GM18508 (cell line): Measurements from ENCODE around the gene MADD.

Experiments used
- ATAC-seq: cut with Tn5 transposase; IDR thresholded peaks from one replicate; pipeline ENCODE4 v1.9.1; 2021; ENCODE audit warnings: moderate number of reproducible peaks; ENCODE audit not compliant: insufficient read depth, unreplicated experiment

The MADD gene

DNA sequence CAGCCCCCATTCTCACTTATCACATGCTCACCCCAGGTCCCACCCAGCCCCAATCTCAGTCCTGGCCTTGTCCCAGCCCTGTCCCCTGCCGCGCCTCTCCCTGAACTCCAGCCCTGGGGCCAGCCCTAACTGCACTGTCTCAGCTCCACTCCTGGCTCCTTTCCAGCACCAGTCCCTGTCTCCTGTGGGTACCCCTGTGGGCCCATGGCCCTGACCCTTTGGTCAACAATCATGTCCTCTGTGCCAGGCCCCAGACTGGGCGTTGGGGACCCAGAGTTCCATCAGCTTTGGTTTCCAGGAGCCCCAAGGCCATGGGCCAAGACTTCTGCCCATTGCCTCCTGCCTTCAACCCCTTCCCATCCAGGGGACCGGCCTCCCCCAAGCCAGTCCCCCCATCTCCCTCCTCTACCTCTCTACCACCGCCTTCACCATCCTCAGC lies 107.7 kb downstream of the MADD start:
- no peak for ATAC-seq

DNA sequence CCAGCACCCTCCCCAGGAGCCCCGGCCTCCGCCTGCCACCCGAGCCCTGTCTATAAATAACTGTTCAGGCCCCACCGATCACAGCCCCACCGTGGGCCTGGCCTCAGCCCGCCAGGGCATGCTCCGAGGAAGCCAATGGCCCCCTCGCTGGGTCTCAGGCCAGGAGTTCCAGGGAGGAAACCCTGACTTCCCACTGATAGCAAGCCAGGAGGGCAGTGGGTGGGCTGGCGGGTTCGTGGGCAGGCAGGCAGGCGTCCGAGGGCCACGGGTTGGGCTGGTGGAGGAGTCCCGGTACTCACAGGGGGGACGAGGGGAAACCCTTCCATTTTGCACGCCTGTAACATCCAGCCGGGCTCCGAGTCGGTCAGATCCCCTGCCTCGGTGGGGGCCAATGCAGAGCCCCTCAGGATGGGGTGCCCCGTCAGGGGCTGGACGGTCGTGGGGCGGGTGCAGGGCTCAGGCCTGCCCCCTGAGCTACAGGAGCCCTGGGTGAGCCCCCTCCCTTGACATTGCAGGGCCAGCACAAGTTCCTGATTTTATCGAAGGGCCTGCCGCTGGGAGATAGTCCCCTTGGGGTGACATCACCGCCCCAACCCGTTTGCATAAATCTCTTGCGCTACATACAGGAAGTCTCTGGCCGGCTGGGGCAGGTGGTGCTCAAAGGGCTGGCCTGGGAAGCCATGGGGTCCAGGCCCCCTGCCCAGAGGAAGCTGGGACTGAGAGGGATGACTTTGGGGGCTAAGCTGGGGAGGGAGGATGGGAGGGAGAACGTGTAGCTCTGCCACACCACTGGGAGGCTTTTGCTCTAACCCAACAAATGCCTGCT lies 108.3 kb downstream of the MADD start, which contains the start of gene SPI1:
TSS of gene SPI1 (minus strand) at position 538 of the 826 bp plus-strand sequence. CDS start at position 344, 194 bp downstream.
- ATAC-seq: peak; percentile 60

DNA sequence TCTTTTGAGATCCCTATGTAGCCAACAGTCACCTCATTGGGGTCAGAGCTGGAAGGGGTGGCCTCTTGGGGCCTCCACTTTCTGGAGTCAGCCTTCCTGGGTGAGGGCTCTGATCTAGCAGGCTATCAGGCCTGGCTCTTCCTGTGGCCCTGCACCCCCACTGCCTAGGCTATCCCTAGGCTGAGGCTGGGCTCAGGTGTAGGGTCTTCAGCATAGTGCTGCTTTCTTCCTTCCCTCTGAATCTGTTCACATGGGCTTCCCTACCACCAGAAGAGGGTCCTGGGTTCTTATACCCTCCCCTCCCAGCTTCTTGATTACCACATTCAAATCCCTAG lies 108.9 kb downstream of the MADD start:
- no peak for ATAC-seq

DNA sequence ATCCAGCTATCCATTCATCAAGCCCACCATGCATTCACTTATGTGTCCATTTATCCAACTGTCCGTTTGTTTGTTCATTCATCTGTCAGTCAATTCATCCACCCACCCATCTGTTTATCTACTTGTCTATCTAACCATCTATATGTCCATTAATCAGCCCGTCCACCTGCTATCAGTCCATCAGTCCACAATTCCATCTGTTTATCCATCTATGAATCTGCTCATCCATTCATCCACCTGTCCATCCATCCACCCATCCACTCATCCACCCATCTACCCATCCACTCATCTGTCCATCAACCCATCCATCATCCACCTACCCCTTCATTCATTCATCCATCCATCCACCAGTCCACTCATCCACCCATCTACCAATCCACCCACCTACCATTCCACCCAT lies 109.4 kb downstream of the MADD start:
- no peak for ATAC-seq
